Measurements from ENCODE around the gene PPP3CB.

Gene PPP3CB

GRCh38 chr10:73478636-73479035 is 17.2 kb downstream of the PPP3CB start:
- Histone ChIP-seq H3K27me3 (ENCODE audit: control insufficient read depth, insufficient read depth, low read length) (no peaks in the 10 kb centered on the region), H3K9me3 (ENCODE audit: control insufficient read depth, low read depth, low read length) (no peaks in the 10 kb centered on the region), H3K4me1 (ENCODE audit: control insufficient read depth, low read depth, low read length) (no peaks in the 10 kb centered on the region), H3K4me3 (ENCODE audit: low read length) (no peak overlapping the region), H3K9ac (ENCODE audit: low read length) (no peak overlapping the region), H3K27ac (ENCODE audit: low read length) (no peak overlapping the region), H3K36me3 (ENCODE audit: control insufficient read depth, low read depth, low read length) (peaks cover 43% of the 10 kb centered on the region)

- Histone ChIP-seq H3K27me3 (ENCODE audit: control insufficient read depth, insufficient read depth, low read length) (no peaks in the 10 kb centered on the region), H3K4me3 (ENCODE audit: low read length) (no peak overlapping the region), H3K9me3 (ENCODE audit: control insufficient read depth, low read depth, low read length) (no peaks in the 10 kb centered on the region), H3K36me3 (ENCODE audit: control insufficient read depth, low read depth, low read length) (peaks cover 66% of the 10 kb centered on the region), H3K27ac (ENCODE audit: low read length) (no peak overlapping the region), H3K4me1 (ENCODE audit: control insufficient read depth, low read depth, low read length) (no peaks in the 10 kb centered on the region), H3K9ac (ENCODE audit: low read length) (no peak overlapping the region)
Observed at GRCh38 chr10:73471226-73471625, 24.6 kb downstream of the PPP3CB start.

- Histone ChIP-seq H3K36me3 (ENCODE audit: control insufficient read depth, low read depth, low read length) (peaks cover 59% of the 10 kb centered on the region), H3K27me3 (ENCODE audit: control insufficient read depth, insufficient read depth, low read length) (no peaks in the 10 kb centered on the region), H3K9me3 (ENCODE audit: control insufficient read depth, low read depth, low read length) (no peaks in the 10 kb centered on the region)
Observed at GRCh38 chr10:73469579-73469978, 26.2 kb downstream of the PPP3CB start.

GRCh38 chr10:73467206-73467605 is 28.6 kb downstream of the PPP3CB start:
- no peaks in the 10 kb centered on the region for H3K9me3 ChIP-seq (ENCODE audit: control insufficient read depth, low read depth, low read length)
- peaks cover 50% of the 10 kb centered on the region for H3K36me3 ChIP-seq (ENCODE audit: control insufficient read depth, low read depth, low read length)
- no peak overlapping the region for H3K9ac ChIP-seq (ENCODE audit: low read length)
- no peak overlapping the region for H3K4me3 ChIP-seq (ENCODE audit: low read length)
- no peaks in the 10 kb centered on the region for H3K4me1 ChIP-seq (ENCODE audit: control insufficient read depth, low read depth, low read length)
- no peaks in the 10 kb centered on the region for H3K27me3 ChIP-seq (ENCODE audit: control insufficient read depth, insufficient read depth, low read length)
- no peak overlapping the region for H3K27ac ChIP-seq (ENCODE audit: low read length)

More at GRCh38 chr10:73469579-73469978, 26.2 kb downstream of the PPP3CB start:
- H3K9ac ChIP-seq (ENCODE audit: low read length) = no peak overlapping the region
- H3K4me3 ChIP-seq (ENCODE audit: low read length) = no peak overlapping the region
- H3K4me1 ChIP-seq (ENCODE audit: control insufficient read depth, low read depth, low read length) = no peaks in the 10 kb centered on the region
- no peak overlapping the region for H3K27ac ChIP-seq (ENCODE audit: low read length)

- Histone ChIP-seq H3K4me1 (ENCODE audit: control insufficient read depth, low read depth, low read length) (no peaks in the 10 kb centered on the region), H3K36me3 (ENCODE audit: control insufficient read depth, low read depth, low read length) (peaks cover 39% of the 10 kb centered on the region), H3K27me3 (ENCODE audit: control insufficient read depth, insufficient read depth, low read length) (no peaks in the 10 kb centered on the region), H3K4me3 (ENCODE audit: low read length) (no peak overlapping the region), H3K9me3 (ENCODE audit: control insufficient read depth, low read depth, low read length) (no peaks in the 10 kb centered on the region), H3K9ac (ENCODE audit: low read length) (no peak overlapping the region), H3K27ac (ENCODE audit: low read length) (no peak overlapping the region)
Observed at GRCh38 chr10:73465978-73466726, 29.7 kb downstream of the PPP3CB start.

- H3K27me3 ChIP-seq (ENCODE audit: control insufficient read depth, insufficient read depth, low read length) = no peaks in the 10 kb centered on the region
Observed at GRCh38 chr10:73460897-73461296, 34.9 kb downstream of the PPP3CB start.

GRCh38 chr10:73459683-73460314 is 36.0 kb downstream of the PPP3CB start:
- no peak overlapping the region for H3K9ac ChIP-seq (ENCODE audit: low read length)
- no peak overlapping the region for H3K27ac ChIP-seq (ENCODE audit: low read length)
- no peaks in the 10 kb centered on the region for H3K9me3 ChIP-seq (ENCODE audit: control insufficient read depth, low read depth, low read length)
- no peaks in the 10 kb centered on the region for H3K27me3 ChIP-seq (ENCODE audit: control insufficient read depth, insufficient read depth, low read length)
- peaks cover 3% of the 10 kb centered on the region for H3K36me3 ChIP-seq (ENCODE audit: control insufficient read depth, low read depth, low read length)
- H3K4me3 ChIP-seq (ENCODE audit: low read length) = no peak overlapping the region
- H3K4me1 ChIP-seq (ENCODE audit: control insufficient read depth, low read depth, low read length) = no peaks in the 10 kb centered on the region

More at GRCh38 chr10:73460897-73461296, 34.9 kb downstream of the PPP3CB start:
- H3K9ac ChIP-seq (ENCODE audit: low read length) = no peak overlapping the region
- H3K4me3 ChIP-seq (ENCODE audit: low read length) = no peak overlapping the region
- H3K36me3 ChIP-seq (ENCODE audit: control insufficient read depth, low read depth, low read length) = peaks cover 9% of the 10 kb centered on the region
- no peaks in the 10 kb centered on the region for H3K4me1 ChIP-seq (ENCODE audit: control insufficient read depth, low read depth, low read length)
- no peaks in the 10 kb centered on the region for H3K9me3 ChIP-seq (ENCODE audit: control insufficient read depth, low read depth, low read length)
- no peak overlapping the region for H3K27ac ChIP-seq (ENCODE audit: low read length)

- no peaks in the 10 kb centered on the region for H3K9me3 ChIP-seq (ENCODE audit: control insufficient read depth, low read depth, low read length)
- no peak overlapping the region for H3K4me3 ChIP-seq (ENCODE audit: low read length)
- no peak overlapping the region for H3K27ac ChIP-seq (ENCODE audit: low read length)
- no peak overlapping the region for H3K9ac ChIP-seq (ENCODE audit: low read length)
- H3K27me3 ChIP-seq (ENCODE audit: control insufficient read depth, insufficient read depth, low read length) = no peaks in the 10 kb centered on the region
- peaks cover 7% of the 10 kb centered on the region for H3K36me3 ChIP-seq (ENCODE audit: control insufficient read depth, low read depth, low read length)
- H3K4me1 ChIP-seq (ENCODE audit: control insufficient read depth, low read depth, low read length) = no peaks in the 10 kb centered on the region
Observed at GRCh38 chr10:73456187-73456890, 39.5 kb downstream of the PPP3CB start.

- no peaks in the 10 kb centered on the region for H3K9me3 ChIP-seq (ENCODE audit: control insufficient read depth, low read depth, low read length)
- H3K27ac ChIP-seq (ENCODE audit: low read length) = no peak overlapping the region
- H3K4me1 ChIP-seq (ENCODE audit: control insufficient read depth, low read depth, low read length) = no peaks in the 10 kb centered on the region
- no peak overlapping the region for H3K4me3 ChIP-seq (ENCODE audit: low read length)
- no peaks in the 10 kb centered on the region for H3K27me3 ChIP-seq (ENCODE audit: control insufficient read depth, insufficient read depth, low read length)
- H3K36me3 ChIP-seq (ENCODE audit: control insufficient read depth, low read depth, low read length) = peaks cover 9% of the 10 kb centered on the region
- no peak overlapping the region for H3K9ac ChIP-seq (ENCODE audit: low read length)
Observed at GRCh38 chr10:73449113-73449512, 46.7 kb downstream of the PPP3CB start.

- Histone ChIP-seq H3K9me3 (ENCODE audit: control insufficient read depth, low read depth, low read length) (no peaks in the 10 kb centered on the region), H3K27ac (ENCODE audit: low read length) (no peak overlapping the region), H3K36me3 (ENCODE audit: control insufficient read depth, low read depth, low read length) (peaks cover 9% of the 10 kb centered on the region), H3K9ac (ENCODE audit: low read length) (no peak overlapping the region), H3K4me1 (ENCODE audit: control insufficient read depth, low read depth, low read length) (no peaks in the 10 kb centered on the region), H3K27me3 (ENCODE audit: control insufficient read depth, insufficient read depth, low read length) (no peaks in the 10 kb centered on the region), H3K4me3 (ENCODE audit: low read length) (no peak overlapping the region)
Observed at GRCh38 chr10:73448384-73448783, 47.4 kb downstream of the PPP3CB start.

- H3K9me3 ChIP-seq (ENCODE audit: control insufficient read depth, low read depth, low read length) = no peaks in the 10 kb centered on the region
- no peaks in the 10 kb centered on the region for H3K4me1 ChIP-seq (ENCODE audit: control insufficient read depth, low read depth, low read length)
- no peak overlapping the region for H3K27ac ChIP-seq (ENCODE audit: low read length)
- no peak overlapping the region for H3K9ac ChIP-seq (ENCODE audit: low read length)
- H3K36me3 ChIP-seq (ENCODE audit: control insufficient read depth, low read depth, low read length) = peaks cover 6% of the 10 kb centered on the region
- H3K27me3 ChIP-seq (ENCODE audit: control insufficient read depth, insufficient read depth, low read length) = no peaks in the 10 kb centered on the region
- no peak overlapping the region for H3K4me3 ChIP-seq (ENCODE audit: low read length)
Observed at GRCh38 chr10:73446926-73447325, 48.9 kb downstream of the PPP3CB start.
